ENCODE measurements around the gene SERPINI1. TPM values are rescaled to one million over a fixed set of nuclear protein-coding genes. Genes with fewer than 3 reads are reported as not detected.

SERPINI1 gene
- total and polyA plus RNA-seq, 9 of the 15 experiments (the other 6 are each of a cell fraction or from before 2014, with no cell fraction given), result 1.6 to 9.9 (median 3.5) TPM

- TF ChIP-seq BRF2 (IDR thresholded peaks at IDR 0.05; ENCODE audit: borderline replicate concordance, insufficient read depth, insufficient read length) (no peak), NR2C1 (IDR thresholded peaks at IDR 0.05) (no peak), NR2C1 (tag; IDR thresholded peaks at IDR 0.05) (no peak), TGIF2 (CRISPR knock-in tag; IDR thresholded peaks at IDR 0.05) (no peak), ZMIZ1 (IDR thresholded peaks at IDR 0.05; ENCODE audit: low read depth in 2 of 2, low read length in 2 of 2) (no peak), ZNF224 (CRISPR knock-in tag; IDR thresholded peaks at IDR 0.05) (no peak), CEBPB (tag; IDR thresholded peaks at IDR 0.05) (no peak), GTF2E2 (tag; IDR thresholded peaks at IDR 0.05) (no peak), TEAD2 (tag; IDR thresholded peaks at IDR 0.05) (no peak), SMAD2 (IDR thresholded peaks at IDR 0.05; ENCODE audit: low read depth, low read length) (no peak), SNAPC5 (CRISPR knock-in tag; IDR thresholded peaks at IDR 0.05) (no peak), LEF1 (IDR thresholded peaks at IDR 0.05) (peak; percentile 4; the same call in 1 of the 2 replicates), FOXP4 (CRISPR knock-in tag; IDR thresholded peaks at IDR 0.05; ENCODE audit: borderline replicate concordance) (no peak), MCM2 (IDR thresholded peaks at IDR 0.05; ENCODE audit: low read depth) (no peak), STAT6 (CRISPR knock-in tag; IDR thresholded peaks at IDR 0.05) (no peak), MAX (CRISPR knock-in tag; IDR thresholded peaks at IDR 0.05) (no peak), CCNT2 (IDR thresholded peaks at IDR 0.05; ENCODE audit: borderline replicate concordance, extremely low read depth, insufficient read length, low read depth, low read length) (peak; percentile 25)
Observed at GRCh38 chr3:167735233-167736138, at the start of gene SERPINI1 (continued).

All from K562 (cell line).